Measurements from ENCODE around the gene GATAD2A. TPM values are rescaled to one million over a fixed set of nuclear protein-coding genes. Genes with fewer than 3 reads are reported as not detected.

GATAD2A gene
- total RNA-seq, 1 experiment from 2014 or later, result 99.6 TPM

GRCh38 chr19:19384486-19384885 is 21.0 kb upstream of the GATAD2A start:
- Histone ChIP-seq H3K27me3 (ENCODE audit: control insufficient read depth, insufficient read depth, low read length) (no peaks in the 10 kb centered on the region), H3K4me3 (ENCODE audit: low read depth in 2 of 2, low read length in 2 of 2) (peak overlapping the region; percentile 55 to 68), H3K4me1 (ENCODE audit: control insufficient read depth, insufficient read depth, low read length) (peaks cover 5% of the 10 kb centered on the region), H3K9me3 (ENCODE audit: control insufficient read depth, insufficient read depth, low read depth, low read length) (no peaks in the 10 kb centered on the region), H3K27ac (ENCODE audit: low read length) (peak overlapping the region; percentile 89), H3K36me3 (ENCODE audit: control insufficient read depth, insufficient read depth, low read length) (peaks cover 3% of the 10 kb centered on the region; the same call in 1 of the 2 replicates)
- ATAC-seq (no peak), DNase-seq (ENCODE audit: low read depth, low spot score) (no peak)
- no peak for TF ChIP-seq SIN3A (IDR thresholded peaks at IDR 0.05; ENCODE audit: borderline replicate concordance, insufficient read depth, low read depth, low read length)
- BruUV-seq (replicated peaks), result no TSS peak
- in situ Hi-C loops (cut with HindIII; ENCODE audit: low pct_unique_long_range_greater_than_20kb, low sequenced_read_pairs), result no loop called here
- intact Hi-C loops (cut with micrococcal nuclease; ENCODE audit: unreplicated experiment), result no loop called here
- ChIA-PET CTCF (no interaction called here), POLR2A (no interaction called here)

- CTCF ChIA-PET, result no interaction called here
- DNase-seq (ENCODE audit: low read depth, low spot score), result peak; percentile 94
- TF ChIP-seq SIN3A (IDR thresholded peaks at IDR 0.05; ENCODE audit: borderline replicate concordance, insufficient read depth, low read depth, low read length), result no peak; the same call in 1 of the 2 replicates
- peak; percentile 67 for TF ChIP-seq POLR2AphosphoS5 (IDR thresholded peaks at IDR 0.05; ENCODE audit: low read depth, low read length)
- Histone ChIP-seq H3K27ac (ENCODE audit: low read length) (peak overlapping the region; percentile 89), H3K9me3 (ENCODE audit: control insufficient read depth, insufficient read depth, low read depth, low read length) (no peaks in the 10 kb centered on the region), H3K4me3 (ENCODE audit: low read depth in 2 of 2, low read length in 2 of 2) (peak overlapping the region; percentile 68 to 91), H3K4me1 (ENCODE audit: control insufficient read depth, insufficient read depth, low read length) (peaks cover 5% of the 10 kb centered on the region), H3K36me3 (ENCODE audit: control insufficient read depth, insufficient read depth, low read length) (peaks cover 3% of the 10 kb centered on the region; the same call in 1 of the 2 replicates), H3K27me3 (ENCODE audit: control insufficient read depth, insufficient read depth, low read length) (no peaks in the 10 kb centered on the region)
- peak; percentile 98 for ATAC-seq
- POLR2A ChIA-PET, result interaction anchor here (0.6 to 0.7 kb wide), 2 partner anchors 23 to 99 kb away, joined by 3 to 4 read pairs; no protein-coding TSS in a partner anchor
- BruUV-seq (replicated peaks), result no TSS peak
- intact Hi-C loops (cut with micrococcal nuclease; ENCODE audit: unreplicated experiment), result no loop called here
- in situ Hi-C loops (cut with HindIII; ENCODE audit: low pct_unique_long_range_greater_than_20kb, low sequenced_read_pairs), result no loop called here
Measured at GRCh38 chr19:19385131-19385895, 20.2 kb upstream of the GATAD2A start.

- Histone ChIP-seq H3K4me1 (ENCODE audit: control insufficient read depth, insufficient read depth, low read length) (peaks cover 5% of the 10 kb centered on the region), H3K27me3 (ENCODE audit: control insufficient read depth, insufficient read depth, low read length) (no peaks in the 10 kb centered on the region), H3K36me3 (ENCODE audit: control insufficient read depth, insufficient read depth, low read length) (peaks cover 3% of the 10 kb centered on the region; the same call in 1 of the 2 replicates), H3K9me3 (ENCODE audit: control insufficient read depth, insufficient read depth, low read depth, low read length) (no peaks in the 10 kb centered on the region), H3K27ac (ENCODE audit: low read length) (peak overlapping the region; percentile 93), H3K4me3 (ENCODE audit: low read depth in 2 of 2, low read length in 2 of 2) (peak overlapping the region; percentile 88 to 91)
- no TSS peak for BruUV-seq (replicated peaks)
- TF ChIP-seq POLR2AphosphoS5 (IDR thresholded peaks at IDR 0.05; ENCODE audit: low read depth, low read length) (no peak), SIN3A (IDR thresholded peaks at IDR 0.05; ENCODE audit: borderline replicate concordance, insufficient read depth, low read depth, low read length) (peak; percentile 53; the same call in 1 of the 2 replicates), TCF7L2 (IDR thresholded peaks at IDR 0.05; ENCODE audit: low read depth, low read length) (no peak)
- intact Hi-C loops (cut with micrococcal nuclease; ENCODE audit: unreplicated experiment), result no loop called here
- in situ Hi-C loops (cut with HindIII; ENCODE audit: low pct_unique_long_range_greater_than_20kb, low sequenced_read_pairs), result no loop called here
- CTCF ChIA-PET, result no interaction called here
- ATAC-seq (no peak; the same call in 1 of the 2 replicates), DNase-seq (ENCODE audit: low read depth, low spot score) (no peak)
- POLR2A ChIA-PET, result interaction anchor here (0.6 to 0.7 kb wide), 2 partner anchors 22 to 98 kb away, joined by 3 to 4 read pairs; no protein-coding TSS in a partner anchor
Measured at GRCh38 chr19:19385896-19386869, 19.3 kb upstream of the GATAD2A start.

- Histone ChIP-seq H3K4me1 (ENCODE audit: control insufficient read depth, insufficient read depth, low read length) (peaks cover 5% of the 10 kb centered on the region), H3K36me3 (ENCODE audit: control insufficient read depth, insufficient read depth, low read length) (peaks cover 3% of the 10 kb centered on the region; the same call in 1 of the 2 replicates), H3K27me3 (ENCODE audit: control insufficient read depth, insufficient read depth, low read length) (no peaks in the 10 kb centered on the region), H3K4me3 (ENCODE audit: low read depth in 2 of 2, low read length in 2 of 2) (peak overlapping the region; percentile 88 to 91), H3K9me3 (ENCODE audit: control insufficient read depth, insufficient read depth, low read depth, low read length) (no peaks in the 10 kb centered on the region), H3K27ac (ENCODE audit: low read length) (peak overlapping the region; percentile 93)
- BruUV-seq (replicated peaks), result no TSS peak
- no peak for DNase-seq (ENCODE audit: low read depth, low spot score)
- in situ Hi-C loops (cut with HindIII; ENCODE audit: low pct_unique_long_range_greater_than_20kb, low sequenced_read_pairs) (no loop called here), intact Hi-C loops (cut with micrococcal nuclease; ENCODE audit: unreplicated experiment) (no loop called here)
- TF ChIP-seq TCF7L2 (IDR thresholded peaks at IDR 0.05; ENCODE audit: low read depth, low read length) (no peak), REST (IDR thresholded peaks at IDR 0.05; ENCODE audit: insufficient read depth in 1 of 2, low read depth in 2 of 2, low read length in 1 of 2) (no peak), CTCF (IDR thresholded peaks at IDR 0.05) (no peak), SIN3A (IDR thresholded peaks at IDR 0.05; ENCODE audit: borderline replicate concordance, insufficient read depth, low read depth, low read length) (no peak)
- no peak for ATAC-seq
- ChIA-PET CTCF (no interaction called here), POLR2A (no interaction called here)
Measured at GRCh38 chr19:19387108-19387507, 18.4 kb upstream of the GATAD2A start.

All from Panc1 (cell line).